Fibroblast of peridontal ligament (primary cell): Measurements from ENCODE around the gene RALGAPA1.

Experiments used
- DNase-seq: peaks from one replicate; pipeline ENCODE4 v3.0.0-alpha.2; 2010; ENCODE audit errors: extremely low read depth

Gene RALGAPA1

DNA sequence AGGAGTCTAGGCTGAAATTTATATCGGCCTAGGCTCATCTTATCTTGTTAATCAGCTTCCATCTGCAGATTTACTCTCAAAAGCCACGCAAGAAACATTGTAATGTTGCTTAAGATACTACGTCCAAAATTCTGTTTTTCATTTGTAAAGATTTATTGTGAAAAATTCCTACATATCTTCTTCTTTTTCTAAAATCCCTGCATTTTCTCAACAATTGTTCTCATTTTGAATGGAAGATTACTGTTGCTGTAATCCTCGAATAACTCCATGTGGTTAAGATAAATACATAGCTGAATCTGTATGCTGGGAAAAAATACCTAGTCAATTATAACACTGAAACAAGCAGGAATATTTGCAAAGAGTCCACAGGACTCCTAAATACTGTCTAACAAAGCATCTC, 259.5 kb downstream of the RALGAPA1 start:
- no peak for DNase-seq

DNA sequence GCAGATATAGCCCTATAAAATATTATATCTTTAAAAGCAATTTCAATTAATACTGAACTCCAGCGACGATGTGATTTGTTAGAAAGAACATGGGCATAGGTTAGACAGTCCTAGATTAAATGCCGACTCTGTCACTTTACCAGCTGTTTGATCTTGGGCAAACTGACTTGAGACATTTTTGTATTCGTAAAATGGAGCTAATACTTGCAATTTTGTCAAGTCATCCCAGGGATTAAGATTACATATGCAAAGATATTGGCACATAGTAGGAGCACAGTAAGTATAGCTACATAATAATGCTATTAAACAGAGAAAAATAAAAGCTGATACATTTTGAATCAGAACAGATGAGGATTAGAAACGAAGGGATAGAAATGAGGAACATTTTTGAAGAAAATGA, 266.1 kb downstream of the RALGAPA1 start:
- DNase-seq: no peak

DNA sequence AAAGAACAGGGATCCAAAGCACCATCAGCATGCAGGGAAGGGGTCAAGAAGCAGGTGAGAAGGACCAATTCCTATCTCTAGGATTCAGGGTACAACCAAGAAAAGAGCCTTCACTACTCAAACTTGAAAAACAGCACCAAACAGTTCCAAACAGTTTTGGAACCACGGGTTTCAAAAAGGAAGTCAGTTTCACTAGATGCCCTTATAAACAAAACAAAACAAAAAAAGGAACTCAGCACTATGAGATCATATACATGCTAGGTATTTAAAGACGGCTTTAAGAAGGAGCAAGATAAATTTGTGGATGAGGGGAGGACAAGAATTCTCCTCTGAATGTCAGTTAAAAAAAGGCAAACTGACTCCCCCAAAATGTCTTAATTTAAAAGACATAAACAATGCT, 269.1 kb downstream of the RALGAPA1 start:
- DNase-seq: no peak

DNA sequence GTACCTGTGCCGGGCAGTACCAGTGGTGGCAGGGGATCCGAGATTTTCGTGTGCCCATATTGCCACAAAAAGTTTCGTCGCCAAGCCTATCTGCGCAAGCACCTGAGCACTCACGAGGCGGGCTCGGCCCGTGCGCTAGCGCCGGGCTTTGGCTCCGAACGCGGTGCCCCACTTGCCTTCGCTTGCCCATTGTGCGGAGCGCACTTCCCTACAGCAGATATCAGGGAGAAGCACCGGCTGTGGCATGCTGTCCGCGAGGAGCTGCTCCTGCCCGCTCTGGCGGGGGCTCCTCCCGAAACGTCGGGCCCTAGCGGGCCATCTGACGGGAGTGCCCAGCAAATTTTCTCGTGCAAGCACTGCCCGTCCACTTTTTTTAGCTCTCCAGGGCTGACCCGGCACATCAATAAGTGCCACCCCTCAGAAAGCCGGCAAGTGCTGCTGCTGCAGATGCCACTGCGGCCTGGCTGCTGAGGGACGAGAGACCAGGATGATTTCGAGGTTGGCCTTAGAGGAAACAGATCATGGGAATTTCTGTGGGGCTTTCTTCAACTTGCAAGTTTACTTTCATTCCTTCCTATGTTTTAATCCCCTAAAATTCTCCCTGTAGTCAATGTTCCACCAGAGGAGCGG, 273.5 kb downstream of the RALGAPA1 start:
- no peak for DNase-seq

DNA sequence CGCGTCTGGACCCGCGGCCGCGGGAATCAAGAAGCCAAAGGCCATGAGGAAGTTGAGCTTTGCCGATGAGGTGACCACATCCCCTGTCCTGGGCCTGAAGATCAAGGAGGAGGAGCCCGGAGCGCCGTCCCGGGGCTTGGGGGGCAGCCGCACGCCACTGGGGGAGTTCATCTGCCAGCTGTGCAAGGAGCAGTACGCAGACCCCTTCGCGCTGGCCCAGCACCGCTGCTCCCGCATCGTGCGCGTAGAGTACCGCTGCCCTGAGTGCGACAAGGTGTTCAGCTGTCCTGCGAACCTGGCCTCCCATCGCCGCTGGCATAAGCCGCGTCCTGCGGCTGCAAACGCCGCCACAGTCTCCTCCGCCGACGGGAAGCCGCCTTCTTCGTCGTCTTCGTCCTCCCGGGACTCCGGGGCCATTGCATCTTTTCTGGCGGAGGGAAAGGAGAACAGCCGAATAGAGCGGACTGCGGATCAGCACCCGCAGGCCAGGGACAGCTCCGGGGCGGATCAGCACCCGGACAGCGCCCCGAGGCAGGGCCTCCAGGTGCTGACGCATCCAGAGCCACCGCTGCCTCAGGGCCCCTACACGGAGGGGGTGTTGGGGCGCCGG, 274.1 kb downstream of the RALGAPA1 start:
- peak; percentile 42 for DNase-seq

DNA sequence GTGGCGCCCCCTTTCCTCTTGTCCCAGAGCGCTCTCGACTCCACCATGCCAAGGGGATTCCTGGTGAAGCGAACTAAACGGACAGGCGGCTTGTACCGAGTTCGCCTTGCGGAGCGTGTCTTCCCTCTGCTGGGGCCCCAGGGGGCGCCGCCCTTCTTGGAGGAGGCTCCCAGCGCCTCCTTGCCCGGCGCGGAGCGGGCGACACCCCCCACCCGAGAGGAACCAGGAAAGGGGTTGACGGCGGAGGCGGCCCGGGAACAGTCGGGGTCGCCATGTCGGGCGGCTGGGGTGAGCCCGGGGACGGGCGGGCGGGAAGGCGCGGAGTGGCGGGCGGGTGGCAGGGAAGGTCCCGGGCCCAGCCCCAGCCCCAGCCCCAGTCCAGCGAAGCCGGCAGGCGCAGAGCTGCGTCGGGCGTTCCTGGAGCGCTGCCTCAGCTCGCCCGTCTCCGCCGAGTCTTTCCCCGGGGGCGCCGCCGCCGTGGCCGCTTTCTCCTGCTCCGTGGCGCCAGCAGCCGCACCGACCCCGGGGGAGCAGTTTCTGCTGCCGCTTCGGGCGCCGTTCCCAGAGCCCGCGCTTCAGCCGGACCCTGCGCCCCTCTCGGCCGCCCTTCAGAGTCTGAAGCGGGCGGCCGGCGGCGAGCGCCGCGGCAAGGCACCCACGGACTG, 274.8 kb downstream of the RALGAPA1 start:
- DNase-seq: no peak

DNA sequence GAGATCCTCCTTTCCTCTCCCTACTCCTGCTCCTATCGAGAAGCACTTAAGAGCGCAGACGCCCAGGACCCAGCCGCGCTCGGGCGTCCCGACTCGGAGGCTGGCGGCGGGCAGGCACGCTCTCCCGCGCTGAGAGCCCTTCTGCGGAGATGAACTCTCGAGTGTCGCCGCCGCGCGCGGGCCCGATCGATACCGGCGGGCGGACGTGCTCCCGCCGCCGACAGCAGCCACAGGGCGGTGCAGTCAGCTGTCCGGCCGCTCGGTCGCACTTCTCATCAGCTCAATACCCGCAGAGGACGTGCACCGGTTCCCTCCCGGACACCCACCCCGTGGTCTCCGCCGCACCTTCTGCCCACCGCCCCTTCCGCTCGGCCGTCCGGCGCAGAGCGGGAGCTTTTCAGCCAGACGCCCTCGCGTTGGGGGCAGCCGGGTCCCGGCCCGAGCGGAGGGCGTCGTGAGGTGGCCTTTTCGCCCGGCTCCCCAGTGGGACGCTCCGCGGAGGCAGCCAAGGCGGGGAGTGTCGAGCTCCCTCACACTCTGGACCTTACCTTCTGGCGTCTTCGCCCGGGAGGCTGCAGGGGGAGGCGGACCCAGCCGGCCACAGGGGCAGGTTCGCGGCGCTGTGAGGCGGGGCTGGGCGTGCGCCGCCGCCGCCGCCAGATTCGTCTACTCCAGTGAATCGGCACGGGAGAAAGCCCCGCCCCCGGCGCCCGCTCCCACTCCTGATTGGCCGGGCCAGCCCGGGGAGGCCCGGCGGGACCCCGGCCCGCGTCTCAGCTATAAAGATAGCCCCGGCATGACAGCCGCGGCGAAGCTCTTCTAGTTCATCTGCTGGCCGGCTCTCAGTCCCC, 275.5 kb downstream of the RALGAPA1 start, which contains the start of gene INSM2:
TSS of gene INSM2 (plus strand) at position 808 of the 851 bp plus-strand sequence. CDS start 89 bp downstream, outside the sequence.
- DNase-seq: peak; percentile 3

DNA sequence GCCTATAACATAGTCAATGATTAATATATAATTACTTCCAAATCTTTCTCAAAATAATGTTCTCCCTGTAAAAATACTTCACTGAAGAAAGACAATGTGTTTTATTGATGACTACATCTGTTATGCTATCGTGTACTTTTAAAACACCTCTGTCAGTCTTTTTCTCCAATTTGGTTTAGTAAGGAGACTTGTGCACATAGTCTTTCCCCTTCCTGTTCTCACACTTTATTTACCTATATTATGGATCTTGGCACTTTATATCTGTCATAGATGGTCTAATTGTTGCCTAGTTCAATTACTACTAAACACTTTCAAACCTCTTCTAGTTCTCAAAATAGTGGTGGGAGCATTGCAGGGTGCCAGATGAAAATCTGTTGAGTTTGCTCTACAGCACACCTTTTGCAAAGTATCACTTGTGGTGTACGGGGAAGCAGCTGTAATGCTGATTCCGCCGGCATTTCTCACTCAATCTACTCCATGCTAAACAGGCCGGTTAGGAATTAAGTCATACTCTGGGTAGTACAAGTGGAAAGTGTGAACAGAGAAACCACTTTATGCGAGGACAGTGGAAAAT, 276.2 kb downstream of the RALGAPA1 start:
- DNase-seq: no peak

DNA sequence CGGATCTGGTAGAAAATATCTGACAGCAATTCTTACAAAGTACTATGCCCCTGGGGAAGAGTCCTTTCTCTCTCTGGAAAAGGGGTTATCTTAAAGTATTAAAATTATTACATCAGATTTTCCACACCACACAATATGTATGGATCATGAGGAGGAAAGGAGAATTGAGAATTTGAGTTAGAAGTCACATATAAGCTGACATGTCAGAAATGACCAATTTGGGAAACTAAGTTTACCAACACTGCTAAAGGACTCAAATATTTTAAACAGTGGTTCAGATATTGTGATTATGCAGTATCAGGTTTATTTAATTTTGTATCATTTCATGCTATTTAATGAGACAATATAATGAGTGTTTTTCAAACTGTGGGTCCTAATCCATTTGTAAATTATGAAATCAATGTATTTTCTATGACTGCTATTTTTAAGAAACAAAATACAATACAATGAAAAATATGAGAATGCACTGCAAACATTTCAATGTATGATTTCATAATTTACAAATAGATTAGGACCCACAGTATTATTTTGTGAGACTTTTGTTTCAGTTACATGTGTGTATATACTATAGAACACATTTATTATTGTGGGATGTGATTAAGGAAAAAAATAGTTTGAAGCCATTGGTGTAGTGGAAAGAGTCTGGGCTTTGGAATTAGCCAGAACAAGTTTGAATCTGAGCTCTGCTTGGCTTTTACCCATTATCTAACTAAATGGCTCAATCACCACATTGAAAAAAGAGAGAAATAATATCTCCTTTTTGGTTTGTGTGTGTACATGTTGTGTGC, 276.9 kb downstream of the RALGAPA1 start:
- DNase-seq: no peak

GRCh38 chr14:35526962-35527361, 282.1 kb downstream of the RALGAPA1 start:
- no peak for DNase-seq

GRCh38 chr14:35525695-35526094, 283.4 kb downstream of the RALGAPA1 start:
- no peak for DNase-seq

GRCh38 chr14:35519986-35520385, 289.1 kb downstream of the RALGAPA1 start:
- DNase-seq: no peak

DNA sequence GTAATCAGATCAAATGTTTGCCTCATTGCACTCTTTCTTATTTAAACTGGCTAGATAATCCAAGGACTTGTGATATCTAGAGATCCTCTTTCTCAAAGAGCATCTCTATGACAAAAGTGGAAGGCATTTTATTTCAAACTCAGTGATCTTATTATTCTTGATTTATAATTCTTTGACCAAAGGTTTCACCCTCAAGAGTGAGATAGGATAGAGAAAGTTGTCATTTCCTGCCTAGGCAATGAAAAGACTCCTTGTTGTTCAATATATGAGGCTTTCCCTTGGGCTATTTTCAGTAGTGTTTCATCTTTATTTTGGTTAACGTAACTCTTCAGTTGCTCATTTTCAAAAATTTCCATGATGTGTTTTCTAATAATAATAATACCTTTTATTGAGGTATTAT, 293.2 kb downstream of the RALGAPA1 start:
- DNase-seq: no peak

GRCh38 chr14:35512765-35513164, 296.3 kb downstream of the RALGAPA1 start:
- DNase-seq: no peak

GRCh38 chr14:35509846-35510245, 299.2 kb downstream of the RALGAPA1 start:
- no peak for DNase-seq

DNA sequence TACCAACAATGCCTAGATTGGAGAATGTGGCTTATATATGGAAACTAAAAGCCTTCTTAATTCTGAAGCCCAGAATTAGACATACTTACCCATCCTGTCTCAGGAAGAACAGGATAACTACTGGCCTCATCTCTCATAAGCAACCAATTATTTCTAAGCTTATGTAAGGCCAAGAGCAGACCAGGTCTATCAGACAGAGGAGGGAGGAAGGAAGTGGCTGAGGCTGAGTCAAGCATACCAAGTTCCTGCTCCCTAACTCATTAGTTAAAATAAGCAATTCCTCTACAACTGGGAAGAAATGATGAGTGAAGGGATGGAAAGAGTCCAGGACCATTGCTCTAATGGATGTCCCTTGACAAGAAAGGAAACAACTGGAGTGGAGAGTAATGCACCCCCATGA, 302.2 kb downstream of the RALGAPA1 start:
- peak; percentile 2 for DNase-seq

DNA sequence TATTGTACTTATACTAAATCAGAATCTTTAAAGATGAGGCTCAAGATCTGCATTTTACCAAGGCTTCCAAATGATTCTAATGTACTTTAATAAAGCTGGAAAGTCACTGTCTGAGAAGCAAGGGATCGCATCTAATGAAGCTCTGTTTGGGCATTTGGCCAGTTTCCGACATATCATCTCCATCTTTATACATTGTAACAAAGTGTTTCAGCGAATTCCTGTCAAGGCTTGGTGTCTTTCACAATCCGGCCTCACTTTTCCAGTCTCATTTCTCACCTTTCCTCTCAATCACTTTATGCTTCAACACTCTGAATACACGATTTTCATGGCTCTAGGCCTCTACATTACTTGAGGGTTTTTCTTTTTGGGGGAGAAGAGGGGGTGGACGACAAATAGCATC, 302.6 kb downstream of the RALGAPA1 start:
- DNase-seq: no peak

DNA sequence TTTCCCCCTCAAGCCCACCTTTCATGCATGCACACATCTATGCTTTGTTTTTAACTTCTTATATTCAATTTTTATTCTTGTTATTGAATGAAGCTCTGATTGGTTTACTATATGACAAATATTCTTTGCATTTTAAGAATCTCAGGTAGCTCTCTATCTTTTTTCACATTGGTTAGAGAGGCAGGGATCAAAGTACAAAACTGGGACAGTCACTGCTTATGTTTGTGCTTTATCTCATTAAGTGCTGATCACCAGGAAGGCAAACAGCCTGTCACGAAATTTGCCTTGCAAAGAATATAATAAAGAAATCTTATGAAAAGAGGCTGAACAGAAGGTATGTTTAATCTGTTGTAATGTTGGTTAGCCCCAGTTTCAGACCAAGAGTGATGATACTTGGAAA, 304.8 kb downstream of the RALGAPA1 start:
- no peak for DNase-seq

DNA sequence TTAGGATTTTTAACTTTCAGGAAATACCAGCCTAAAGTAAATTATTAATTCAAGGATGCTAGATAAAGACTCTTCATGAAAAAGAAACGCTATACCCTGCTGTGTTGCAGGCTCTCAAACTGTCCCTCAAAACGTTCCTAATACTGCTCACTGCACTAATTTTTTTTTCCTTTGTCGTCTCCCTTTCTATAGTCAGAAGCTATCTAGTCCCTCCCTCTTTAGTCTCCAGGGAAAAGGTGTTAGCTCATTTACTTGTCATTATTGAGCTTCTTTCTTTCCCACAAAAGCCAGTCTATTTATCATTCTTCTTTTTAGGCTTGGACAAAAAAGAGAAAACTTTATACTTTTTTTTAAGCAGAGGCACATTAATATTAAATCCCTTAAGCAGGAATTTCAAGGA, 305.4 kb downstream of the RALGAPA1 start:
- no peak for DNase-seq

DNA sequence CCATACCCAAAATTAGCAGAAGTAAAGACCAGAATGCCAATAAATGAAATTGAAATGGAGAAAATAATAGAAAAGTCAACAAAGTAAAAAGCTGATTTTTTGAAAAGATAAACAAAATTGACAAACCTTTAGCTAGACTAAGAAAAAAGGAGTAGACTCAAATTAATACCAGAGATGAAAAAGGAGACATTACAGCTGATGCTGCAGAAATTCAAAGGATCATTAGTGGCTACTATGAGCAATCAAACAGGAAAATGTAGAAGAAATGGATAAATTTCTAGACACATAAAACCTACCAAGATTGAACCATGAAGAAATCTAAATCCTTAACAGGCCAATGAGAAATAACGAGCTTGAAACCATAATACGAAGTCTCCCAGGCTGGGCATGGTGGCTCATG, 309.9 kb downstream of the RALGAPA1 start:
- no peak for DNase-seq

- DNase-seq: no peak
These were observed 313.8 kb downstream of the RALGAPA1 start for GRCh38 chr14:35495278-35495677.
